RWPE2 (cell line): ENCODE results near the gene MYH15.

Experiments
- ATAC-seq: fragments of 200-7000 bp; cut with Tn5 transposase; 3 replicates; pipeline ENCODE4 v1.9.1; 2021; ENCODE audit warnings: low read depth
- DNase-seq: peaks from one replicate; pipeline ENCODE4 v3.0.0-alpha.2; 2020; ENCODE audit warnings: low spot score
- H3K27ac ChIP-seq: fragments of 450-650 bp; 2 replicates; pipeline ENCODE4 v1.5.1; 2017; ENCODE audit warnings: mild to moderate bottlenecking; ENCODE audit not compliant: poor library complexity, severe bottlenecking
- H3K27me3 ChIP-seq: fragments of 250-450 bp; sonication (Bioruptor Pico); 2 replicates; pipeline ENCODE4 v1.5.1; 2021; ENCODE audit warnings: mild to moderate bottlenecking, moderate library complexity; ENCODE audit not compliant: insufficient read depth, poor library complexity, severe bottlenecking
- H3K36me3 ChIP-seq: fragments of 250-450 bp; sonication (Bioruptor Pico); 2 replicates; pipeline ENCODE4 v1.5.1; 2020; ENCODE audit warnings: low read depth, mild to moderate bottlenecking, moderate library complexity
- H3K4me1 ChIP-seq: fragments of 250-450 bp; sonication (Bioruptor Pico); 2 replicates; pipeline ENCODE4 v1.5.1; 2021; ENCODE audit warnings: mild to moderate bottlenecking, moderate library complexity; ENCODE audit not compliant: insufficient read depth, poor library complexity, severe bottlenecking
- H3K4me3 ChIP-seq: fragments of 250-450 bp; sonication (Bioruptor Pico); 2 replicates; pipeline ENCODE4 v1.5.1; 2021; ENCODE audit warnings: mild to moderate bottlenecking, moderate library complexity; ENCODE audit not compliant: severe bottlenecking
- H3K9me3 ChIP-seq: fragments of 250-450 bp; sonication (Bioruptor Pico); 2 replicates; pipeline ENCODE4 v1.5.1; 2021; ENCODE audit warnings: mild to moderate bottlenecking, moderate library complexity; ENCODE audit not compliant: severe bottlenecking
- CTCF ChIP-seq: fragments of 450-650 bp; IDR thresholded peaks from one replicate; pipeline ENCODE4 v1.5.1; 2017; ENCODE audit warnings: mild to moderate bottlenecking, moderate library complexity; ENCODE audit not compliant: poor library complexity, severe bottlenecking

MYH15 gene

DNA sequence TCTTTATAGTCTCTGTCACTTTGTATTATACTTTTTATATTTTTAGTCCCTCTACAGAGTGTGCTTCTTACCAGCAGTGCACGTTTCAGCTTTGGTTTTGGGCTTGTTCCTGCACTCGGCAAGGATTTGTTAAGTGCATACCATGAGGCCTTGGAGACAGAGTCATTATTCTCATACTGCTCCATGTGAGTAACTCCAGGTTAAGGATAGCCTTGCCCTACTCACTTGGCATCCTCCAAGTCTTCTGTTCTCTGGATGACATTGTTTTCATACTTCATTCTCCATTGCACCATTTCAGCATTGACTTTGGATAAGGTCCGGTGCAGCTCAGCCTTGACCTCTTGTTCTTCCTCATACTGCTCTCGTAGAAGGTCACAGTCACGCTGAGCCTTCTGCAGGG is 96.4 kb downstream of the MYH15 start:
- Histone ChIP-seq H3K36me3 (no peaks in the 10 kb centered on the region), H3K9me3 (no peaks in the 10 kb centered on the region), H3K4me1 (peaks cover 10% of the 10 kb centered on the region), H3K27me3 (no peaks in the 10 kb centered on the region), H3K4me3 (no peak overlapping the region), H3K27ac (no peak overlapping the region)
- no peak for TF ChIP-seq CTCF
- no peak for DNase-seq
- no peak for ATAC-seq

DNA sequence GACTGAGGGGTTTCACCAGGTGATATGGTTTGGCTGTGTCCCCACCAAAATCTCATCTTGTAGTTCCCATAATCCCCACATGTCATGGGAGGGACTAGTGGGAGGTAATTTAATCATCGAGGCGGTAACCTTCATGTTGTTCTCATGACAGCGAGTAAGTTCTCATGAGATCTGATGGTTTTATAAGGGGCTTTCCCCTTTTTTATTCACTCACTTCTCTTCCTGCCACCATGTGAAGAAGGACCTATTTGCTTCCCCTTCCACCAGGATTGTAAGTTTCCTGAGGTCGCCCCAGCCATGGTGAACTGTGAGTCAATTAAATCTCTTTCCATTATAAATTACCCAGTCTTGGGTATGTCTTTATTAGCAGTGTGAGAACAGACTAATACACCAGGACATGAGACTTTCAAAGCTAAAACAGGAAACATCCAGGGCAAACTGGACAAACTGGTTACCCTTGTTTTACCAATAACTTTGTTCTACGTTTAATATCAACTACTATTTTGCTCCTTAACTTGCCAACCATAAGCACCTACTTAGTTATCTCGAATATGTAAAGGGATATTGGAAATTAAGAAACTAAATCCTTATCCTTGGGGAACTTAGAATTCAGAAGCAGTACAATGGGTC is 98.2 kb downstream of the MYH15 start:
- no peak overlapping the region for H3K4me3 ChIP-seq
- H3K27me3 ChIP-seq: no peaks in the 10 kb centered on the region
- no peak overlapping the region for H3K27ac ChIP-seq
- H3K4me1 ChIP-seq: peaks cover 10% of the 10 kb centered on the region
- no peaks in the 10 kb centered on the region for H3K36me3 ChIP-seq
- no peaks in the 10 kb centered on the region for H3K9me3 ChIP-seq
- ATAC-seq (no peak), DNase-seq (no peak)
- no peak for TF ChIP-seq CTCF

- ATAC-seq: no peak
- Histone ChIP-seq H3K27me3 (no peaks in the 10 kb centered on the region), H3K4me1 (peaks cover 10% of the 10 kb centered on the region), H3K27ac (no peak overlapping the region), H3K9me3 (no peaks in the 10 kb centered on the region), H3K4me3 (no peak overlapping the region), H3K36me3 (no peaks in the 10 kb centered on the region)
- TF ChIP-seq CTCF: no peak
- DNase-seq: no peak
Observed at GRCh38 chr3:108410531-108410984, 99.8 kb downstream of the MYH15 start.

GRCh38 chr3:108409800-108410178 is 100.6 kb downstream of the MYH15 start:
- Histone ChIP-seq H3K27me3 (no peaks in the 10 kb centered on the region), H3K36me3 (no peaks in the 10 kb centered on the region), H3K27ac (no peak overlapping the region), H3K4me3 (no peak overlapping the region), H3K4me1 (peaks cover 10% of the 10 kb centered on the region), H3K9me3 (no peaks in the 10 kb centered on the region)
- DNase-seq (no peak), ATAC-seq (no peak)
- no peak for TF ChIP-seq CTCF
